Psoas muscle (tissue), 8 donors: ENCODE data around the gene POLR2B. TPM values are rescaled to one million over a fixed set of nuclear protein-coding genes. Genes with fewer than 3 reads are reported as not detected.
A peak's percentile ranks its signal among the peaks of the same experiment; 100 is the strongest.

Experiments used
- ATAC-seq, 4 donors: fragments of 200-7000 bp; cut with Tn5 transposase; one replicate each; pipeline ENCODE4 v1.9.1; 2020; ENCODE audit warnings: moderate library complexity in 3 of 4, mild to moderate bottlenecking in 2 of 4
- DNase-seq, 2 donors: peaks; one replicate each; pipeline ENCODE4 v3.0.0-alpha.2; 2020
- H3K27ac ChIP-seq: fragments of 200-600 bp; one replicate; pipeline ENCODE4 v1.8.0; 2022
- H3K27me3 ChIP-seq, 3 donors: fragments of 200-600 bp in 1 of 3; one replicate each; pipeline versions ENCODE4 v1.6.1 to v1.8.0; 2013 to 2022; ENCODE audit warnings: low read length in 2 of 3, mild to moderate bottlenecking in 2 of 3, moderate library complexity in 1 of 3; ENCODE audit not compliant: insufficient read depth in 3 of 3
- H3K36me3 ChIP-seq, 2 donors: fragments of 200-600 bp in 1 of 2; one replicate each; pipeline versions ENCODE4 v1.6.1 to v1.8.0; 2013 to 2022; ENCODE audit warnings: low read depth in 1 of 2, mild to moderate bottlenecking in 1 of 2, moderate library complexity in 1 of 2; ENCODE audit not compliant: insufficient read depth in 1 of 2
- H3K4me1 ChIP-seq: fragments of 200-600 bp; one replicate; pipeline ENCODE4 v1.8.0; 2022
- H3K4me3 ChIP-seq: fragments of 200-600 bp; one replicate; pipeline ENCODE4 v1.8.0; 2022; ENCODE audit warnings: mild to moderate bottlenecking
- H3K9me3 ChIP-seq: fragments of 200-600 bp; one replicate; pipeline ENCODE4 v1.8.0; 2022
- WGBS, 3 donors: extraction: QIAGEN DNeasy Blood & Tissue Kit; methylation state at CpG; one replicate each; pipeline versions ENCODE4 v1.1.6 to v1.1.7; 2013; 5-methylcytosine and 5-hydroxymethylcytosine counted together
- intact Hi-C, 2 donors: fragments of 100-400 bp; cut with DNase I; formaldehyde crosslinking; loops; one replicate each; pipeline versions ENCODE4 v1.11.0 to v1.14.2; 2022
- polyA plus RNA-seq, 3 donors: library from polyadenylated mRNA; stranded (reverse); fragments of 200-250 nt; gene quantifications; one replicate each; pipeline ENCODE4 v1.2.3, GENCODE V29; 2013
- total RNA-seq, 4 donors: library from RNA; stranded (reverse); fragmentation: NEBNext Ultra II Directional in 2 of 4; extraction: Animal tissue kit (Norgen Biotek cat#: 25700) in 2 of 4; gene quantifications; one replicate each; pipeline versions ENCODE4 v1.2.1 to v1.2.4, GENCODE V29; 2021 to 2023
- TF ChIP-seq, protein P1 (sequence below): fragments of 200-600 bp; IDR thresholded peaks from one replicate; pipeline ENCODE4 v1.8.0; 2022; ENCODE audit warnings: antibody characterized with exemption
- donor health status: healthy with polysubstance abuse.
- donor health status: DM: no; HTN: no; CAD: no; lungs with moderate emphysema.
- donor health status: Bipolar disorder and iron deficiency.
- donor health status: healthy.
- donor health status: DM: yes; HTN: yes; CAD: no.
- donor health status: DM: no; HTN: no; CAD: no.
- donor health status: DM: no; HTN: no; CAD: no.
- donor health status: DM: yes; HTN: yes; CAD: no.

POLR2B gene
- total and polyA plus RNA-seq, 7 donors, result 37.1 to 111 (median 73.6) TPM

GRCh38 chr4:57063518-57063917 lies 84.8 kb downstream of the POLR2B start:
- DNase-seq, result no peak
- Histone ChIP-seq H3K9me3 (no peaks in the 10 kb centered on the region), H3K27me3 (no peaks in the 10 kb centered on the region), H3K27ac (no peak overlapping the region), H3K4me3 (no peak overlapping the region), H3K4me1 (no peaks in the 10 kb centered on the region), H3K36me3 (no peaks in the 10 kb centered on the region)
- TF ChIP-seq, protein P1, sequence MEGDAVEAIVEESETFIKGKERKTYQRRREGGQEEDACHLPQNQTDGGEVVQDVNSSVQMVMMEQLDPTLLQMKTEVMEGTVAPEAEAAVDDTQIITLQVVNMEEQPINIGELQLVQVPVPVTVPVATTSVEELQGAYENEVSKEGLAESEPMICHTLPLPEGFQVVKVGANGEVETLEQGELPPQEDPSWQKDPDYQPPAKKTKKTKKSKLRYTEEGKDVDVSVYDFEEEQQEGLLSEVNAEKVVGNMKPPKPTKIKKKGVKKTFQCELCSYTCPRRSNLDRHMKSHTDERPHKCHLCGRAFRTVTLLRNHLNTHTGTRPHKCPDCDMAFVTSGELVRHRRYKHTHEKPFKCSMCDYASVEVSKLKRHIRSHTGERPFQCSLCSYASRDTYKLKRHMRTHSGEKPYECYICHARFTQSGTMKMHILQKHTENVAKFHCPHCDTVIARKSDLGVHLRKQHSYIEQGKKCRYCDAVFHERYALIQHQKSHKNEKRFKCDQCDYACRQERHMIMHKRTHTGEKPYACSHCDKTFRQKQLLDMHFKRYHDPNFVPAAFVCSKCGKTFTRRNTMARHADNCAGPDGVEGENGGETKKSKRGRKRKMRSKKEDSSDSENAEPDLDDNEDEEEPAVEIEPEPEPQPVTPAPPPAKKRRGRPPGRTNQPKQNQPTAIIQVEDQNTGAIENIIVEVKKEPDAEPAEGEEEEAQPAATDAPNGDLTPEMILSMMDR, result no peak
- intact Hi-C loops, result no loop called here
- 90 to 97% (median 93%) methylated on average over 1 of the region's 1 CpG for WGBS, 3 donors
- ATAC-seq, result no peak

- ATAC-seq (no peak), DNase-seq (no peak)
- H3K4me1 ChIP-seq, result peaks cover 4% of the 10 kb centered on the region
- no peaks in the 10 kb centered on the region for H3K36me3 ChIP-seq
- H3K27ac ChIP-seq, result no peak overlapping the region
- intact Hi-C loops, result no loop called here
- WGBS, 3 donors, result 53 to 68% (median 61%) methylated on average over 2 of the region's 2 CpGs
- H3K4me3 ChIP-seq, result no peak overlapping the region
- TF ChIP-seq, protein P1, result no peak
- H3K27me3 ChIP-seq, result no peaks in the 10 kb centered on the region
- H3K9me3 ChIP-seq, result no peaks in the 10 kb centered on the region
Observed at GRCh38 chr4:57064120-57064519, 85.4 kb downstream of the POLR2B start.

- WGBS, 3 donors, result 57 to 67% (median 65%) methylated on average over 20 of the region's 20 CpGs
- TF ChIP-seq, protein P1, result no peak
- H3K36me3 ChIP-seq, result no peaks in the 10 kb centered on the region
- no peaks in the 10 kb centered on the region for H3K9me3 ChIP-seq
- H3K4me1 ChIP-seq, result peaks cover 6% of the 10 kb centered on the region
- peak overlapping the region; percentile 50 for H3K27ac ChIP-seq
- peak; percentile 33 to 66 (median 56) for ATAC-seq
- no peak overlapping the region for H3K4me3 ChIP-seq
- no peaks in the 10 kb centered on the region for H3K27me3 ChIP-seq
- DNase-seq, result peak; percentile 63 to 74
- intact Hi-C loops, result no loop called here
Observed at GRCh38 chr4:57064811-57065711, 86.4 kb downstream of the POLR2B start.

DNA sequence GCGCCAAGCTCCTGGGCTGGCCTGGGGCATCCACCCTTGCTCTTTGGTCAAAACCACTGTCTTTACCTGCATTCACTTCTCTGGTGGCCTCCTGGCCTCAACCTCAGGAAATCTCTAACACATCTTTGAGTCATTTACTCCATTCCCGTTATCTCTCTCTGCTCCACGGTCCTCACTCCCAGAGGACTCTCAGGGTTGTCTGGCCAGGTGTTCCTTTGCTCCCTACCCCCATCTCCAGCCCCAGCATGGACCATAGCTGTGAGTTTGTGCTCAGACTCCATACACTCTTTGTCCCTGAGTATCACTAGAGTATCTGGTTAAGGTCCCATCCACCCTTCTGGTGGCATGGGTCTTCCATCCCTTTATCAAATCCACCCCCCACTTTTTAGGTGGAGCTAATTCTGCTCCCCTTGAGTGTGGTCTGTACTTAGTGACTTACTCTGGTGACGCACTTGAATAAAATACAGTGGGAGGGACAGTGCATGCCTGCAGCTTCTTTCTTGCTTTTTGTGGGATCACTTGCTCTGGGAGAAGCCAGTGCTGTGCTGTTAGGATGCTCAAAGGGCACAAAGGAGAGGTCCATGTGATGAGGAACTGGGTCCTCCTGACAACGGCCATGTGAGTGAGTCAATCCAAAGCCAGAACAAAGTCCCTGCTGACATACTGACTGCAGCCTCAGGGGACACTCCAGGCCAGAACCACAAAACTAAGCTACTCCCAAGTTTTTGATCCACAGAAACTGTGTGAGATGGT lies 87.2 kb downstream of the POLR2B start:
- Histone ChIP-seq H3K4me1 (peaks cover 6% of the 10 kb centered on the region), H3K9me3 (no peaks in the 10 kb centered on the region), H3K4me3 (no peak overlapping the region), H3K27ac (peak overlapping the region; percentile 50), H3K27me3 (no peaks in the 10 kb centered on the region), H3K36me3 (no peaks in the 10 kb centered on the region)
- intact Hi-C loops, result no loop called here
- 68 to 80% (median 75%) methylated on average over 5 of the region's 5 CpGs for WGBS, 3 donors
- TF ChIP-seq, protein P1, result no peak
- ATAC-seq (no peak), DNase-seq (no peak)
